ENCODE results near the gene SLC4A9.
A peak's percentile ranks its signal among the peaks of the same experiment; 100 is the strongest.

SLC4A9 gene

GRCh38 chr5:140345919-140346347, 14.1 kb upstream of the SLC4A9 start:
- no peaks in the 10 kb centered on the region for H3K27me3 Mint-ChIP-seq
- no peaks in the 10 kb centered on the region for H3K36me3 Mint-ChIP-seq
- peak overlapping the region; percentile 80 for H3K4me3 Mint-ChIP-seq
- ATAC-seq (ENCODE audit: low read depth), result no peak
- H3K27ac Mint-ChIP-seq, result no peak overlapping the region
- no peak for DNase-seq (ENCODE audit: low spot score in 2 of 2)
- peaks cover 46% of the 10 kb centered on the region for H3K4me1 Mint-ChIP-seq
- H3K9me3 Mint-ChIP-seq, result no peaks in the 10 kb centered on the region

GRCh38 chr5:140346348-140347221, 13.4 kb upstream of the SLC4A9 start, which contains the start of gene HBEGF:
TSS of gene HBEGF (minus strand) at chr5:140346603. CDS start at chr5:140346328, 275 bp downstream.
- H3K4me1 Mint-ChIP-seq, result peaks cover 48% of the 10 kb centered on the region

DNA sequence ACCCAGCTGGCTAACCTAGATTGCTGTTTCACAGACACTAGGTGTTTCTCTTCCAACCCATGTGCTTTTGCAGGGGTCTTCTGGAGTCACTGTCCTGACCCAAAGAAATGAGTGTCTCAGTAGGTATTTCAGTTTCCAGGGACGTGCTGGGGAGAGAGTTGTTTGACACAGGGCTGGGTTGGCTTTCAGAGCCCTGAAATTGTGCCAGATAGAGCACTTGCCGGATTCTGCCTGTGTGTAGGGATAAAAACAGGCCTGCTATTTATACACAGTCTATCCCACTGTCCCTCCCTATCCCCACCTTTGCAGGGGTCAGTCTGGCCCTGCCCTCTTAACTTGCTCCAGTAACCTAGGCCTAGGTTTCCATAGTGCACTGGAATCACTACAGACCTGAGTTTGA, 12.6 kb upstream of the SLC4A9 start:
- H3K27ac Mint-ChIP-seq, result no peak overlapping the region
- ATAC-seq (ENCODE audit: low read depth) (no peak), DNase-seq (ENCODE audit: low spot score in 2 of 2) (no peak)
- H3K4me1 Mint-ChIP-seq, result peaks cover 43% of the 10 kb centered on the region
- no peaks in the 10 kb centered on the region for H3K27me3 Mint-ChIP-seq
- H3K4me3 Mint-ChIP-seq, result peak overlapping the region; percentile 74
- no peaks in the 10 kb centered on the region for H3K9me3 Mint-ChIP-seq
- H3K36me3 Mint-ChIP-seq, result no peaks in the 10 kb centered on the region

More at GRCh38 chr5:140346348-140347221, 13.4 kb upstream of the SLC4A9 start, which contains the start of gene HBEGF:
- Mint-ChIP-seq H3K27me3 (no peaks in the 10 kb centered on the region), H3K36me3 (no peaks in the 10 kb centered on the region), H3K9me3 (no peaks in the 10 kb centered on the region), H3K4me3 (peak within 1 kb of the TSS; percentile 80), H3K27ac (no peak within 1 kb of the TSS)
- DNase-seq (ENCODE audit: low spot score in 2 of 2) (peak; percentile 51 to 57), ATAC-seq (ENCODE audit: low read depth) (peak; percentile 85)

DNA sequence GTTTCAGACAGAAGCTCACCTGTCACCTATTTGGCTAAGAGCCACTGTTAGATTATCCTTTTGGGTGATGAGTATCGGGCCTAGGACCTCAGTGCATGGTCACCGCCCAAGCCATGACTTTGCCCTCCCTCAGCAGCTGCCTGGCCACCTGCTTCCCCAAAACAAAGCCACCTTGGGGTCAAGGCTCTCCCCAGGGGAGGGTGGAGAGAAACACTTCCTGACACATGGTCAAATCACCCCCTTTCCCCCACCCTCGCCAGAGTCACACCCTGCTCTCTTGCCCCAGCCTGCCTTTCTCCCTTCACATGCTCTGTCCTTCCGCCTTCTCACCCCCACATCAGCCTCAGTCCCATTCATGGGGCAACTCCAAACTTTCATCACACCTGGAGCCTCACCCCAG, 11.9 kb upstream of the SLC4A9 start:
- peak; percentile 15 for ATAC-seq (ENCODE audit: low read depth)

DNA sequence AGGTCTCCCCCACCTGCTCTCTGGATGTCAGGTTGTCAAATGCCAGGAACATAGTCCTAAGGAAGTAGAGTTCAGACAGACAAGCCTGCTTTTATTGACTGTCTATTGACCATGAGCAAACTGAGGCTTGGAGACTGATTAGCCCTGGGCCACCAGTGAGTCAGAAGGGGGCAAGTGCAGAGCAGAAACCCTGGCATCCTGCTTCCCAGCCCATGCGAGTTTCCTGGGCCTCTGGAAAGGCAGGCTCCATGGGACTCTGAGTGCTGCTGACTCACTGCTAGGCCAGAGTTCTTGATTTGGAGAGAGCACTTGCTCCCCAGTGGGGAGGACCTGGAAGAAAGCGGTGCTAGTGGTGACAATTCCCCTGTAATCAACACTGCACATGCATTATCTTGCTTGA, 10.8 kb upstream of the SLC4A9 start:
- Mint-ChIP-seq H3K27me3 (no peaks in the 10 kb centered on the region), H3K27ac (no peak overlapping the region), H3K4me1 (peaks cover 30% of the 10 kb centered on the region), H3K4me3 (no peak overlapping the region), H3K36me3 (no peaks in the 10 kb centered on the region), H3K9me3 (no peaks in the 10 kb centered on the region)
- no peak for ATAC-seq (ENCODE audit: low read depth)
- no peak for DNase-seq (ENCODE audit: low spot score in 2 of 2)

More for the DNA sequence above, 11.9 kb upstream of the SLC4A9 start:
- no peaks in the 10 kb centered on the region for H3K9me3 Mint-ChIP-seq
- no peaks in the 10 kb centered on the region for H3K27me3 Mint-ChIP-seq
- H3K36me3 Mint-ChIP-seq, result no peaks in the 10 kb centered on the region
- peak overlapping the region; percentile 59 for H3K27ac Mint-ChIP-seq
- no peak for DNase-seq (ENCODE audit: low spot score in 2 of 2)
- H3K4me1 Mint-ChIP-seq, result peaks cover 36% of the 10 kb centered on the region
- H3K4me3 Mint-ChIP-seq, result peak overlapping the region; percentile 64

DNA sequence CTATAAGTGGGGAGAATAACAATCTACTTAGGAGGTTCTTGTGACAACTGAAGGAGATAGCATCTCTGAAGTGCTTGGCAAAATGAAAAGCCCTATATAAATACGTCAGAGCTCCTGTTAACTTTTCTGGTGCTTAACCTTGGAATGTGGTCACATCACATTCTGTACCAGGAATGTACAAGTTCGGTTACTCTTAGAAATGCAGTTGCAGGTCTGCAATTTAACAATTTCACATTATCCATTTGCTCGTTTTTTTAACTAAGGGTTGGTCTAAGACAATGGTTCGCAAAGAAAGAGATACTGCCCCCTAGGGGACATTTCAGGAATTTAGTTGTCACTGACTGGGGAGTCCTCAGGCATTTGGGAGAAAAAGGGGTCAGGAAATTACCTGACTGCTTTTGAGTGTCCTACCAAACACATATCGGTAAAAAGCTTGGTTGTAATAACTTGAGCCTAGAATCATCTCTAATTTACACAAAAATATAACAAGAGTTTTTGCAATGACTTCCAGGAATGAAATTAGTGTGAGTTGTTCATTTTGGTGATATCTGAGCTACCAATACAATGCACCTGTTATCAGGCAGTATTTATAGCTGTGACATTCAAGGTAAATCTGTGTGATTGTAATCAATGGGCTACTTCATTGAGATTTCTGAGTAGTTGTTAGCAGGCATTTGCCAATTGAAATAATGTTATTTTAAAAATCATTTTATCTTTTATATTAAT, 8.2 kb upstream of the SLC4A9 start:
- DNase-seq (ENCODE audit: low spot score in 2 of 2) (peak; percentile 74 to 79), ATAC-seq (ENCODE audit: low read depth) (peak; percentile 80)
- Mint-ChIP-seq H3K27ac (no peak overlapping the region), H3K27me3 (no peaks in the 10 kb centered on the region), H3K36me3 (no peaks in the 10 kb centered on the region), H3K4me3 (no peak overlapping the region), H3K4me1 (peaks cover 26% of the 10 kb centered on the region), H3K9me3 (no peaks in the 10 kb centered on the region)

DNA sequence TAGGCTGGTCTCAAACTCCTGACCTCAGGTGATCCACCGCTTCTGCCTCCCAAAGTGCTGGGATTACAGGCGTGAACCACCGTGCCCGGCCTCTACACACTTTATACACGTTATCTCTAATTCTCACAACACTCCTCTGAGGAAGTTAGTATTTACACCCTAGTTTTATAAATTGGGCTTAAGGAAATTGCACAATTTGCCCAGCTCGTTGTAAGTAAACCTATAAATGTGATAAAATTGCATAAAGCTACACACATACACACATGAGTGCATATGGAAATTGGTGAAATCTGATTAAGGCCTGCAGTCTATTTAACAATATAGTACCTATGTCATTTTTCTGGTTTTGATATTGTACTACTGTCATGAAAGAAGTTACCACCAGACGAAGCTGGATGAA, 4.4 kb upstream of the SLC4A9 start:
- Mint-ChIP-seq H3K4me3 (no peak overlapping the region), H3K27ac (no peak overlapping the region), H3K9me3 (no peaks in the 10 kb centered on the region), H3K27me3 (peaks cover 2% of the 10 kb centered on the region), H3K36me3 (no peaks in the 10 kb centered on the region), H3K4me1 (peaks cover 11% of the 10 kb centered on the region)
- ATAC-seq (ENCODE audit: low read depth) (no peak), DNase-seq (ENCODE audit: low spot score in 2 of 2) (no peak)

GRCh38 chr5:140356853-140357725, 2.9 kb upstream of the SLC4A9 start:
- no peak for DNase-seq (ENCODE audit: low spot score in 2 of 2)

DNA sequence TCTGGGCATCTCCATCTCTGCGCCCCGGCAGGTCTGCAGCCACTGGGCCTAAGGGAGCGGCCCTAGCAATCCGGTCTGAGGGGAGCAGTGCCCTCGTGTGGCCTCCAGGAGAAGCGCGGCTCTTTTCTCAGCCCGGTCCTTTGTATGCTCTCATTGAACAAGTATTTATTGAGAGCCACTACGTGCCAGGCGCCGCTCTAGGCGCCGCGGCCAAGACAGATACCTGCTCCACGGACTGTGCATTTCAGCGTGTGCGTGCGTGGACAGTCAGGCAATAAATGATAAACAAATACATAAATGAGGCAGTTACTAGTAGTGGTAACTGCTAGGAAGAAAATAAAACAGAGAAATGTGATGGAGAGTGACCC, 2.3 kb upstream of the SLC4A9 start:
- Mint-ChIP-seq H3K4me3 (peak overlapping the region; percentile 61), H3K27ac (no peak overlapping the region), H3K36me3 (no peaks in the 10 kb centered on the region), H3K27me3 (peaks cover 2% of the 10 kb centered on the region), H3K9me3 (no peaks in the 10 kb centered on the region), H3K4me1 (peaks cover 9% of the 10 kb centered on the region)
- peak; percentile 74 to 75 for DNase-seq (ENCODE audit: low spot score in 2 of 2)
- ATAC-seq (ENCODE audit: low read depth), result peak; percentile 98

More at GRCh38 chr5:140356853-140357725, 2.9 kb upstream of the SLC4A9 start:
- H3K36me3 Mint-ChIP-seq, result no peaks in the 10 kb centered on the region
- H3K27me3 Mint-ChIP-seq, result peaks cover 2% of the 10 kb centered on the region
- peak; percentile 31 for ATAC-seq (ENCODE audit: low read depth)
- no peak overlapping the region for H3K27ac Mint-ChIP-seq
- H3K4me1 Mint-ChIP-seq, result peaks cover 9% of the 10 kb centered on the region
- H3K4me3 Mint-ChIP-seq, result peak overlapping the region; percentile 61
- no peaks in the 10 kb centered on the region for H3K9me3 Mint-ChIP-seq

GRCh38 chr5:140358738-140359310, 1.2 kb upstream of the SLC4A9 start:
- Mint-ChIP-seq H3K27me3 (peaks cover 2% of the 10 kb centered on the region), H3K27ac (no peak overlapping the region), H3K36me3 (no peaks in the 10 kb centered on the region), H3K4me1 (peaks cover 16% of the 10 kb centered on the region), H3K9me3 (no peaks in the 10 kb centered on the region), H3K4me3 (no peak overlapping the region)
- no peak for ATAC-seq (ENCODE audit: low read depth)
- DNase-seq (ENCODE audit: low spot score in 2 of 2), result no peak

DNA sequence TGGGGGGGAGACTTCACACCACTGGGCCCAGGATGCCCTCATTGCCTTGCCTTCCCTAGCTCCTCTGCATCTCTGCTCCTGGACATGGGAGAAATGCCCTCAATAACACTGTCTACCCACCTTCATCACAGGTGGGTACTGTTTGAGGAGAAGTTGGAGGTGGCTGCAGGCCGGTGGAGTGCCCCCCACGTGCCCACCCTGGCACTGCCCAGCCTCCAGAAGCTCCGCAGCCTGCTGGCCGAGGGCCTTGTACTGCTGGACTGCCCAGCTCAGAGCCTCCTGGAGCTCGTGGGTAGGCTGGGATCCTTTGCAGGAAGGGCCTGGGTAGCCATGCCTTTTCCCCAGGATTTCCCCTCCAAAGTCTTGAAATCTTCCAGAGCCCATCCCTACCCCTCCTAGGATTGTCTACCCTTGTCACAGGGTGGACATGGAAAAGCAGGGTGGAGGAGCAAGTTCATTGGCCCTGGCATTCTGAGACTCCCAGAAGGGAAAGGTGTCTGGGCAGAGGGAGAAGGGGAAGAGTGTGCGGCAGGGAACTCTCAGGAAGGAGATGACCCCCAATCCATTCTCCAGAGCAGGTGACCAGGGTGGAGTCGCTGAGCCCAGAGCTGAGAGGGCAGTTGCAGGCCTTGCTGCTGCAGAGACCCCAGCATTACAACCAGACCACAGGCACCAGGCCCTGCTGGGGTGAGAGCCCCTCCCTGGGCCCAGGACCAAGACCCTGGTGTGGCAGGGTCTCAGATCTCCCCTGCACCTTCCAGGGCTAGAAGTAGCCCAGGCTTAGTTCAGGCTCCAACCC, 886 bp downstream of the SLC4A9 start:
- H3K4me3 Mint-ChIP-seq, result no peak overlapping the region
- ATAC-seq (ENCODE audit: low read depth) (no peak), DNase-seq (ENCODE audit: low spot score in 2 of 2) (no peak)
- H3K36me3 Mint-ChIP-seq, result no peaks in the 10 kb centered on the region
- peaks cover 2% of the 10 kb centered on the region for H3K27me3 Mint-ChIP-seq
- no peak overlapping the region for H3K27ac Mint-ChIP-seq
- peaks cover 16% of the 10 kb centered on the region for H3K4me1 Mint-ChIP-seq
- no peaks in the 10 kb centered on the region for H3K9me3 Mint-ChIP-seq

GRCh38 chr5:140361901-140362300, 1.9 kb downstream of the SLC4A9 start:
- H3K27me3 Mint-ChIP-seq, result peaks cover 2% of the 10 kb centered on the region
- peaks cover 16% of the 10 kb centered on the region for H3K4me1 Mint-ChIP-seq
- no peak overlapping the region for H3K4me3 Mint-ChIP-seq
- DNase-seq (ENCODE audit: low spot score in 2 of 2), result no peak
- ATAC-seq (ENCODE audit: low read depth), result no peak
- no peaks in the 10 kb centered on the region for H3K36me3 Mint-ChIP-seq
- H3K27ac Mint-ChIP-seq, result no peak overlapping the region
- H3K9me3 Mint-ChIP-seq, result no peaks in the 10 kb centered on the region

DNA sequence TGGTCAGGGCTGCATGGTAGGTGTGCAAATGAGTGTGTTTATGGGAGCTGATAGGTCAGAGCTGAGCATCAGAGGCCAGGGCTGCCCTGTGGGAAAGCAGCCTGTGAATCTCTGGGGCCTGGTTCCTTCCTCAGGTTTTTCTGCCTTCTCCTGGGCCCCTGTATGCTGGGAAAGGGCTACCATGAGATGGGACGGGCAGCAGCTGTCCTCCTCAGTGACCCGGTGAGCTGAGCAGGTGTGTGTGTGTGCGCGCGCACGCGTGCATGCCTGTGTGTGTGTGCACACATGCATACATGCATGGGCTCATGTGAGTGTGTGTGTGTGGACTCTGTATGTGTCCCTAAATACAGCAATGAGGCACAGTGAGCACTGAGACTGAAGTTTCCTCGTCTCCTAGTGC, 2.3 kb downstream of the SLC4A9 start:
- peaks cover 13% of the 10 kb centered on the region for H3K4me1 Mint-ChIP-seq
- H3K36me3 Mint-ChIP-seq, result no peaks in the 10 kb centered on the region
- no peak overlapping the region for H3K27ac Mint-ChIP-seq
- DNase-seq (ENCODE audit: low spot score in 2 of 2), result no peak
- ATAC-seq (ENCODE audit: low read depth), result no peak
- no peaks in the 10 kb centered on the region for H3K9me3 Mint-ChIP-seq
- H3K4me3 Mint-ChIP-seq, result no peak overlapping the region
- peaks cover 2% of the 10 kb centered on the region for H3K27me3 Mint-ChIP-seq
